ENCODE results near the gene ARHGAP21. TPM values are rescaled to one million over a fixed set of nuclear protein-coding genes. Genes with fewer than 3 reads are reported as not detected.

Gene ARHGAP21
- total and polyA plus RNA-seq, 2 donors (not counting 1 experiment from before 2014, with no cell fraction given), result 5.3 to 25.5 TPM

- Histone ChIP-seq H3K9ac (ENCODE audit: low read length) (no peak overlapping the region), H3K27me3 (replicated peaks in 1 of 4; ENCODE audit: control extremely low read depth in 1 of 4, control insufficient read depth in 3 of 4, insufficient read depth in 4 of 4, low read length in 3 of 4) (no peaks in the 10 kb centered on the region), H2AFZ (ENCODE audit: insufficient read depth, low read depth, low read length, poor library complexity, severe bottlenecking) (no peak overlapping the region), H3K36me3 (replicated peaks in 1 of 2; ENCODE audit: control extremely low read depth in 1 of 2, control insufficient read depth in 1 of 2, extremely low read depth in 1 of 2, insufficient read depth in 2 of 2, low read length in 1 of 2) (no peaks in the 10 kb centered on the region), H3K4me3 (ENCODE audit: control extremely low read depth in 1 of 5, extremely low read depth in 1 of 5, insufficient read depth in 1 of 5, low read depth in 2 of 5, low read length in 4 of 5) (no peak overlapping the region), H3K4me2 (replicated peaks; ENCODE audit: low read depth, low read length, poor library complexity, severe bottlenecking) (no peak overlapping the region), H3K4me1 (ENCODE audit: control insufficient read depth in 2 of 2, insufficient read depth in 2 of 2, low read length in 2 of 2) (no peaks in the 10 kb centered on the region), H3K79me2 (ENCODE audit: control insufficient read depth, insufficient read depth, low read length) (no peaks in the 10 kb centered on the region), H4K20me1 (ENCODE audit: control insufficient read depth, insufficient read depth, low read length, poor library complexity, severe bottlenecking) (no peaks in the 10 kb centered on the region), H3K9me3 (ENCODE audit: control extremely low read depth in 1 of 3, control insufficient read depth in 2 of 3, insufficient read depth in 1 of 3, low read length in 2 of 3) (peaks cover 0 to 5% (median 0%) of the 10 kb centered on the region in 3 donors), H3K27ac (ENCODE audit: low read length in 2 of 2) (no peak overlapping the region)
- Mint-ChIP-seq H3K27ac (no peak overlapping the region), H3K9me3 (ENCODE audit: insufficient read depth) (no peaks in the 10 kb centered on the region), H3K27me3 (peaks cover 20% of the 10 kb centered on the region), H3K4me1 (no peaks in the 10 kb centered on the region), H3K4me3 (no peak overlapping the region)
- WGBS (ENCODE audit: insufficient coverage), result 69% methylated on average over 7 of the region's 7 CpGs
- no peak for TF ChIP-seq CTCF (IDR thresholded peaks at IDR 0.05)
- no peak for TF ChIP-seq EZH2 (IDR thresholded peaks at IDR 0.05; ENCODE audit: borderline replicate concordance, insufficient read depth, low read depth, low read length, poor library complexity, severe bottlenecking)
- ChIA-PET POLR2A (no interaction called here), CTCF (no interaction called here)
- ATAC-seq (ENCODE audit: low read depth) (no peak), DNase-seq (no peak)
- intact Hi-C loops (cut with micrococcal nuclease), result no loop called here
Observed at GRCh38 chr10:24571870-24572450, 151.7 kb downstream of the ARHGAP21 start.

GRCh38 chr10:24570658-24571426 is 152.8 kb downstream of the ARHGAP21 start:
- CTCF ChIA-PET, result interaction anchor here (1.0 kb wide), 1 partner anchor 14 kb away, joined by 4 read pairs; no protein-coding TSS in a partner anchor
- peaks cover 20% of the 10 kb centered on the region for H3K27me3 Mint-ChIP-seq

More at GRCh38 chr10:24570658-24571426, 152.8 kb downstream of the ARHGAP21 start:
- Mint-ChIP-seq H3K4me1 (no peaks in the 10 kb centered on the region), H3K27ac (no peak overlapping the region), H3K4me3 (no peak overlapping the region), H3K9me3 (ENCODE audit: insufficient read depth) (no peaks in the 10 kb centered on the region)
- no peak overlapping the region for H3K4me2 ChIP-seq (replicated peaks; ENCODE audit: low read depth, low read length, poor library complexity, severe bottlenecking)
- intact Hi-C loops (cut with micrococcal nuclease), result no loop called here
- H2AFZ ChIP-seq (ENCODE audit: insufficient read depth, low read depth, low read length, poor library complexity, severe bottlenecking), result no peak overlapping the region
- POLR2A ChIA-PET, result no interaction called here
- no peaks in the 10 kb centered on the region for H4K20me1 ChIP-seq (ENCODE audit: control insufficient read depth, insufficient read depth, low read length, poor library complexity, severe bottlenecking)
- no peaks in the 10 kb centered on the region for H3K36me3 ChIP-seq (replicated peaks in 1 of 2; ENCODE audit: control extremely low read depth in 1 of 2, control insufficient read depth in 1 of 2, extremely low read depth in 1 of 2, insufficient read depth in 2 of 2, low read length in 1 of 2)
- 85% methylated on average over 9 of the region's 9 CpGs for WGBS (ENCODE audit: insufficient coverage)
- no peak overlapping the region for H3K9ac ChIP-seq (ENCODE audit: low read length)
- H3K4me3 ChIP-seq (ENCODE audit: control extremely low read depth in 1 of 5, extremely low read depth in 1 of 5, insufficient read depth in 1 of 5, low read depth in 2 of 5, low read length in 4 of 5), result no peak overlapping the region
- DNase-seq (no peak), ATAC-seq (ENCODE audit: low read depth) (no peak)
- TF ChIP-seq EZH2 (IDR thresholded peaks at IDR 0.05; ENCODE audit: borderline replicate concordance, insufficient read depth, low read depth, low read length, poor library complexity, severe bottlenecking) (no peak), CTCF (IDR thresholded peaks at IDR 0.05) (no peak)
- H3K4me1 ChIP-seq (ENCODE audit: control insufficient read depth in 2 of 2, insufficient read depth in 2 of 2, low read length in 2 of 2), result no peaks in the 10 kb centered on the region
- H3K27me3 ChIP-seq (replicated peaks in 1 of 4; ENCODE audit: control extremely low read depth in 1 of 4, control insufficient read depth in 3 of 4, insufficient read depth in 4 of 4, low read length in 3 of 4), result no peaks in the 10 kb centered on the region
- H3K79me2 ChIP-seq (ENCODE audit: control insufficient read depth, insufficient read depth, low read length), result no peaks in the 10 kb centered on the region
- H3K27ac ChIP-seq (ENCODE audit: low read length in 2 of 2), result no peak overlapping the region
- no peaks in the 10 kb centered on the region for H3K9me3 ChIP-seq (ENCODE audit: control extremely low read depth in 1 of 3, control insufficient read depth in 2 of 3, insufficient read depth in 1 of 3, low read length in 2 of 3)

Data from B cell (primary cell).